Activated CD4-positive, alpha-beta T cell treated with anti-CD3 and anti-CD28 coated beads, Interleukin-2, amount 50 U/mL, for 4 hours (primary cell): Measurements from ENCODE around the gene TIMP2.
"Not testable (repeated sequence)": the region's sequence is repeated elsewhere in the genome, so short reads cannot be mapped to it uniquely, and the experiment has no call there.

ENCODE experiments used
- DNase-seq, 2 experiments: peaks; one replicate each; pipeline ENCODE4 v3.0.0-alpha.2; 2020

The TIMP2 gene

GRCh38 chr17:78925662-78926555 is 722 bp upstream of the TIMP2 start:
- DNase-seq, result no peak

GRCh38 chr17:78924481-78925151 is 571 bp downstream of the TIMP2 start:
- DNase-seq, result no peak

- peak; percentile 48 to 53 for DNase-seq
These were observed 1.3 kb downstream of the TIMP2 start for GRCh38 chr17:78923660-78924453.

- no peak for DNase-seq
These were observed 2.2 kb downstream of the TIMP2 start for GRCh38 chr17:78922816-78923498.

- no peak for DNase-seq
These were observed 3.7 kb downstream of the TIMP2 start for GRCh38 chr17:78921437-78921971.

- no peak for DNase-seq
These were observed 4.7 kb downstream of the TIMP2 start for GRCh38 chr17:78920528-78920927.

- no peak for DNase-seq
These were observed 5.2 kb downstream of the TIMP2 start for GRCh38 chr17:78919861-78920450.

GRCh38 chr17:78918979-78919378 is 6.2 kb downstream of the TIMP2 start:
- no peak for DNase-seq

- DNase-seq, result no peak
These were observed 7.5 kb downstream of the TIMP2 start for GRCh38 chr17:78917451-78918275.

GRCh38 chr17:78915872-78916632 is 9.1 kb downstream of the TIMP2 start:
- no peak for DNase-seq

- no peak for DNase-seq
These were observed 12.1 kb downstream of the TIMP2 start for GRCh38 chr17:78913115-78913514.

- no peak for DNase-seq
These were observed 13.1 kb downstream of the TIMP2 start for GRCh38 chr17:78912082-78912481.

- not testable (repeated sequence) for DNase-seq
These were observed 13.6 kb downstream of the TIMP2 start for GRCh38 chr17:78911543-78911942.

- no peak for DNase-seq
These were observed 14.5 kb downstream of the TIMP2 start for GRCh38 chr17:78910497-78911284.

- DNase-seq, result no peak
These were observed 16.8 kb downstream of the TIMP2 start for GRCh38 chr17:78908426-78908825.

- no peak for DNase-seq
These were observed 19.6 kb downstream of the TIMP2 start for GRCh38 chr17:78905541-78905940.

- DNase-seq, result no peak
These were observed 20.1 kb downstream of the TIMP2 start for GRCh38 chr17:78905116-78905515.

GRCh38 chr17:78904371-78904770 is 20.8 kb downstream of the TIMP2 start:
- DNase-seq, result no peak

- no peak for DNase-seq
These were observed 21.9 kb downstream of the TIMP2 start, which contains the start of gene CEP295NL for GRCh38 chr17:78903101-78903779. TSS of gene CEP295NL (minus strand) at chr17:78903201. CDS start at chr17:78901828, 1,373 bp downstream.
